ENCODE measurements around the gene MYO7A.

MYO7A gene

DNA sequence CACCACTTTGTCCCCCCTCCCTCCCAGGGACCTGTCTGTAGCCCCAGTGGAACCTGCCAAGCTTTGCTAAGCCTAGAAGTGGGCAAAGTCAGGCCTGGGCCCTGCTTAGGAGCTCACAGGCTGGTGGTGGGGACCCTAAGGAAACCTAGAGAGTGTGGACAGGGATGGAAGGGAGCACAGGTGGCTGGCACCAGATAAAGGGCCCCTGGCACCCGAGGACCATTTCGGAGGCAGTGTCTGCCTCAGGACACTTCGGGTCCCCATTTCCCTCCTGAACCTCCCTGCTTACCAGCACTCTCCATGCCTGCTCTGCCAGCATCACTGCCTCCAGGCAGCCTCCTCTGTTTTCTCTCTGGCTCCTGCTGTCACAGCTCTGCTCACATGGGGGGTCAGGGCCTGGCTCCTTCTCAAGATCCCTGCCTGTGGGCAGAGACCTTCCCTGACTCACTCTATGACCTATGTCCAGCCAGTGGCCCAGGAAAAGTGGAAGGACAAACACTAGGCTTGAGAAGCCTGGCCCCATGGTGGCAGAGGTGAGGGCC is 39.0 kb upstream of the MYO7A start:
- no peak overlapping the region for H3K9ac ChIP-seq
- no peaks in the 10 kb centered on the region for H3K79me2 ChIP-seq (ENCODE audit: insufficient read depth, low read depth)
- H3K4me2 ChIP-seq = no peak overlapping the region
- no peak overlapping the region for H3K4me3 ChIP-seq (IDR thresholded peaks at IDR 0.05; ENCODE audit: insufficient read depth, low read depth, low read length)
- peaks cover 11% of the 10 kb centered on the region for H3K4me1 ChIP-seq (ENCODE audit: low read depth, poor library complexity, severe bottlenecking)
- TF ChIP-seq CTCF (conservative IDR thresholded peaks at IDR 0.05; ENCODE audit: low read depth, low read length) = no peak
- no peaks in the 10 kb centered on the region for H3K36me3 ChIP-seq (ENCODE audit: insufficient read depth)
- H2AFZ ChIP-seq (ENCODE audit: low read depth) = no peak overlapping the region
- H4K20me1 ChIP-seq (ENCODE audit: insufficient read depth) = no peaks in the 10 kb centered on the region
- no peaks in the 10 kb centered on the region for H3K27me3 ChIP-seq (ENCODE audit: insufficient read depth, low read depth)
- H3K27ac ChIP-seq = no peak overlapping the region

GRCh38 chr11:77090046-77090372 is 38.0 kb upstream of the MYO7A start:
- H3K27me3 ChIP-seq (ENCODE audit: insufficient read depth, low read depth) = no peaks in the 10 kb centered on the region
- TF ChIP-seq CTCF (conservative IDR thresholded peaks at IDR 0.05; ENCODE audit: low read depth, low read length) = no peak
- no peak overlapping the region for H3K9ac ChIP-seq
- H4K20me1 ChIP-seq (ENCODE audit: insufficient read depth) = no peaks in the 10 kb centered on the region
- H3K4me2 ChIP-seq = no peak overlapping the region
- no peak overlapping the region for H3K4me3 ChIP-seq (IDR thresholded peaks at IDR 0.05; ENCODE audit: insufficient read depth, low read depth, low read length)
- peaks cover 11% of the 10 kb centered on the region for H3K4me1 ChIP-seq (ENCODE audit: low read depth, poor library complexity, severe bottlenecking)
- no peak overlapping the region for H3K27ac ChIP-seq
- H3K36me3 ChIP-seq (ENCODE audit: insufficient read depth) = no peaks in the 10 kb centered on the region
- no peak overlapping the region for H2AFZ ChIP-seq (ENCODE audit: low read depth)
- H3K79me2 ChIP-seq (ENCODE audit: insufficient read depth, low read depth) = no peaks in the 10 kb centered on the region

- Histone ChIP-seq H3K9ac (no peak overlapping the region), H3K4me1 (ENCODE audit: low read depth, poor library complexity, severe bottlenecking) (peaks cover 11% of the 10 kb centered on the region), H3K79me2 (ENCODE audit: insufficient read depth, low read depth) (no peaks in the 10 kb centered on the region), H2AFZ (ENCODE audit: low read depth) (no peak overlapping the region), H3K27ac (no peak overlapping the region), H3K36me3 (ENCODE audit: insufficient read depth) (no peaks in the 10 kb centered on the region), H3K27me3 (ENCODE audit: insufficient read depth, low read depth) (no peaks in the 10 kb centered on the region), H4K20me1 (ENCODE audit: insufficient read depth) (no peaks in the 10 kb centered on the region), H3K4me2 (no peak overlapping the region), H3K4me3 (IDR thresholded peaks at IDR 0.05; ENCODE audit: insufficient read depth, low read depth, low read length) (no peak overlapping the region)
- no peak for TF ChIP-seq CTCF (conservative IDR thresholded peaks at IDR 0.05; ENCODE audit: low read depth, low read length)
Observed at GRCh38 chr11:77090373-77091111, 37.5 kb upstream of the MYO7A start.

GRCh38 chr11:77091146-77091940 is 36.7 kb upstream of the MYO7A start:
- Histone ChIP-seq H3K27ac (no peak overlapping the region), H3K27me3 (ENCODE audit: insufficient read depth, low read depth) (no peaks in the 10 kb centered on the region), H2AFZ (ENCODE audit: low read depth) (no peak overlapping the region), H3K4me1 (ENCODE audit: low read depth, poor library complexity, severe bottlenecking) (peaks cover 11% of the 10 kb centered on the region), H3K4me2 (no peak overlapping the region), H3K9ac (no peak overlapping the region), H3K36me3 (ENCODE audit: insufficient read depth) (no peaks in the 10 kb centered on the region), H4K20me1 (ENCODE audit: insufficient read depth) (no peaks in the 10 kb centered on the region), H3K79me2 (ENCODE audit: insufficient read depth, low read depth) (no peaks in the 10 kb centered on the region), H3K4me3 (IDR thresholded peaks at IDR 0.05; ENCODE audit: insufficient read depth, low read depth, low read length) (no peak overlapping the region)
- peak; percentile 93 for TF ChIP-seq CTCF (conservative IDR thresholded peaks at IDR 0.05; ENCODE audit: low read depth, low read length)
